Esophagus muscularis mucosa (tissue), 4 donors: ENCODE results near the gene FABP6. TPM values are rescaled to one million over a fixed set of nuclear protein-coding genes. Genes with fewer than 3 reads are reported as not detected.

Experiments
- DNase-seq: peaks from one replicate; pipeline ENCODE4 v3.0.0-alpha.2; 2017; ENCODE audit errors: extremely low spot score
- H3K27ac ChIP-seq, 4 donors: fragments of 200-600 bp; sonication (generic); replicated peaks in 1 of 4; 1 replicate in 3 of 4; 2 replicates in 1 of 4; pipeline ENCODE4 v1.5.1; 2016 to 2019; ENCODE audit warnings: mild to moderate bottlenecking in 1 of 4
- H3K27me3 ChIP-seq, 4 donors: fragments of 200-600 bp; sonication (generic); one replicate each; pipeline versions ENCODE4 v1.5.1 to v1.6.0; 2016 to 2019
- H3K36me3 ChIP-seq, 4 donors: fragments of 200-600 bp; sonication (generic); one replicate each; pipeline ENCODE4 v1.5.1; 2016 to 2019
- H3K4me1 ChIP-seq, 4 donors: fragments of 200-600 bp; sonication (generic); one replicate each; pipeline ENCODE4 v1.5.1; 2016 to 2019
- H3K4me3 ChIP-seq, 4 donors: fragments of 200-600 bp; sonication (generic); 1 replicate in 2 of 4; 2 replicates in 2 of 4; pipeline ENCODE4 v1.5.1; 2016 to 2019; ENCODE audit warnings: mild to moderate bottlenecking in 4 of 4, moderate library complexity in 1 of 4
- H3K9me3 ChIP-seq, 4 donors: fragments of 200-600 bp; sonication (generic); 1 replicate in 3 of 4; 2 replicates in 1 of 4; pipeline ENCODE4 v1.5.1; 2016 to 2019
- EP300 ChIP-seq: sonication (generic); formaldehyde crosslinking; IDR thresholded peaks from one replicate; pipeline ENCODE4 v1.6.1; 2017; ENCODE audit warnings: antibody characterized with exemption
- POLR2A ChIP-seq: fragments of 450-650 bp; IDR thresholded peaks from one replicate; pipeline ENCODE4 v1.6.1; 2017; ENCODE audit warnings: antibody characterized with exemption, moderate library complexity, mild to moderate bottlenecking, low read depth
- POLR2AphosphoS5 ChIP-seq, 2 donors: sonication (generic); formaldehyde crosslinking; IDR thresholded peaks; one replicate each; pipeline ENCODE4 v1.6.1; 2017; ENCODE audit warnings: antibody characterized with exemption in 2 of 2
- WGBS: methylation state at CpG from one replicate; pipeline ENCODE4 v1.1.5; 2018; 5-methylcytosine and 5-hydroxymethylcytosine counted together
- intact Hi-C: fragments of 100-400 bp; cut with DNase I; formaldehyde crosslinking; loops from one replicate; pipeline ENCODE4 v1.15.1; 2023
- total RNA-seq, 4 donors: library from RNA; depleted of rRNA; stranded (reverse); fragments of >200 nt; gene quantifications; one replicate each; pipeline versions ENCODE4 v1.1.0 to v1.2.1, GENCODE V29; 2016
- TF ChIP-seq, protein P1 (sequence below), 3 experiments: fragments of 200-600 bp in 2 of 3; fragments of 450-650 bp in 1 of 3; sonication (generic) in 2 of 3; IDR thresholded peaks; one replicate each; pipeline ENCODE4 v1.5.1; 2017 to 2019; ENCODE audit warnings: antibody characterized with exemption in 3 of 3, mild to moderate bottlenecking in 2 of 3, moderate library complexity in 1 of 3

FABP6 gene
- total RNA-seq, 4 donors from 2014 or later, result not detected

DNA sequence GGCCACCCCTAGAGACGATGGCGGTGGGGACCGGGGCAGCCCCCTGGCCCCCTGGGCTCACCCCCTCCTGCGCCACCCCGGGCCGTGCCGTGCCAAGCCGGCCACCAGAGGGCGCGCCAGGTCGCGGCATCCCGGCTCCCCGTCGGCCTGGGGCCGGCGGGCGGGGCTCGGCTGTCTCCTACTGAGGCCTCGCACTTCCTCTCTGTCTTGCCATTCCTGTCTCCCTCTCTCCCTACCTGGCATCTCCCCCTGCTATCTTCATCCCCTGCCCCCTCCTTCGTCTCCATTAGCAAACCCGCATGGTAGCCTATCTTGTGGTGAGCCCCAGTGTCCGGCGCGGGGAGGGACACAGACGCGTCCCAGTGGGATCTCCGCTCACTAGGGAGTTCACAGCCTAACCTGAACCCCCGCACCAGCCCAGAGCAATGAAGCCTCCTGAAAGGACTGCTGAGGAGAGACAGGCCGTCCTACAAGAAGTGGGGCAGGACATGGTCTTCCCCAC is 29.8 kb upstream of the FABP6 start:
- no peaks in the 10 kb centered on the region for H3K9me3 ChIP-seq
- DNase-seq, result no peak
- TF ChIP-seq, protein P1, sequence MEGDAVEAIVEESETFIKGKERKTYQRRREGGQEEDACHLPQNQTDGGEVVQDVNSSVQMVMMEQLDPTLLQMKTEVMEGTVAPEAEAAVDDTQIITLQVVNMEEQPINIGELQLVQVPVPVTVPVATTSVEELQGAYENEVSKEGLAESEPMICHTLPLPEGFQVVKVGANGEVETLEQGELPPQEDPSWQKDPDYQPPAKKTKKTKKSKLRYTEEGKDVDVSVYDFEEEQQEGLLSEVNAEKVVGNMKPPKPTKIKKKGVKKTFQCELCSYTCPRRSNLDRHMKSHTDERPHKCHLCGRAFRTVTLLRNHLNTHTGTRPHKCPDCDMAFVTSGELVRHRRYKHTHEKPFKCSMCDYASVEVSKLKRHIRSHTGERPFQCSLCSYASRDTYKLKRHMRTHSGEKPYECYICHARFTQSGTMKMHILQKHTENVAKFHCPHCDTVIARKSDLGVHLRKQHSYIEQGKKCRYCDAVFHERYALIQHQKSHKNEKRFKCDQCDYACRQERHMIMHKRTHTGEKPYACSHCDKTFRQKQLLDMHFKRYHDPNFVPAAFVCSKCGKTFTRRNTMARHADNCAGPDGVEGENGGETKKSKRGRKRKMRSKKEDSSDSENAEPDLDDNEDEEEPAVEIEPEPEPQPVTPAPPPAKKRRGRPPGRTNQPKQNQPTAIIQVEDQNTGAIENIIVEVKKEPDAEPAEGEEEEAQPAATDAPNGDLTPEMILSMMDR (IDR thresholded peaks at IDR 0.05), result peak; percentile 87 to 98 (median 95)
- no peak for TF ChIP-seq POLR2AphosphoS5 (IDR thresholded peaks at IDR 0.05)
- intact Hi-C loops, result loop anchor here (2.0 to 5.0 kb wide), 2 partner anchors 145 to 177 kb away; no protein-coding TSS in a partner anchor
- no peaks in the 10 kb centered on the region for H3K36me3 ChIP-seq
- H3K27ac ChIP-seq, result no peak overlapping the region
- no peaks in the 10 kb centered on the region for H3K27me3 ChIP-seq
- peaks cover 11 to 13% (median 11%) of the 10 kb centered on the region in 4 donors for H3K4me1 ChIP-seq
- 2% methylated on average over 25 of the region's 30 CpGs for WGBS
- peak overlapping the region; percentile 44 to 62 (median 52) for H3K4me3 ChIP-seq

DNA sequence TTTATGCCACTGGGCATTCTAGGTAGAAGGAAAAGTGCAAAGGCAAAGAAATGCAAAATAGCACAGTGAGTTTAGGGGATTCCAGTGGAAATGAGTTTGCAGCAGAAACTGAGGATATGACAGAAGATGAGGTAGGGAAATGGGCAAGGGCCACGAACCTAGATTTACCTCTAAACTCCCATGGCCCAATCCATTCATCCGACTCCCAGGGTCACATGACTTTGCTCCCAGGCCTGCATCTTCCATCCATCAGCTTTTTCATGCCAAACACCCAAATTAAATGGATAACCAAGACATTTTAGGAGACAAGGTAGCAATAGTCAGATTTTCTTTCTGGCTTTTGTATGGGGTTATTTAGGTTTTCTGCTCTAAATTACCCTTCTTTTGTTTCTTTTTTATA is 22.2 kb upstream of the FABP6 start:
- WGBS, result 78% methylated on average over 2 of the region's 2 CpGs
- no peaks in the 10 kb centered on the region for H3K9me3 ChIP-seq
- no peaks in the 10 kb centered on the region for H3K4me1 ChIP-seq
- H3K27ac ChIP-seq, result no peak overlapping the region
- H3K36me3 ChIP-seq, result no peaks in the 10 kb centered on the region
- DNase-seq, result no peak
- intact Hi-C loops, result no loop called here
- no peak overlapping the region for H3K4me3 ChIP-seq
- no peaks in the 10 kb centered on the region for H3K27me3 ChIP-seq
- TF ChIP-seq, protein P1 (IDR thresholded peaks at IDR 0.05), result no peak
- TF ChIP-seq EP300 (no peak), POLR2AphosphoS5 (IDR thresholded peaks at IDR 0.05) (no peak), POLR2A (no peak)

DNA sequence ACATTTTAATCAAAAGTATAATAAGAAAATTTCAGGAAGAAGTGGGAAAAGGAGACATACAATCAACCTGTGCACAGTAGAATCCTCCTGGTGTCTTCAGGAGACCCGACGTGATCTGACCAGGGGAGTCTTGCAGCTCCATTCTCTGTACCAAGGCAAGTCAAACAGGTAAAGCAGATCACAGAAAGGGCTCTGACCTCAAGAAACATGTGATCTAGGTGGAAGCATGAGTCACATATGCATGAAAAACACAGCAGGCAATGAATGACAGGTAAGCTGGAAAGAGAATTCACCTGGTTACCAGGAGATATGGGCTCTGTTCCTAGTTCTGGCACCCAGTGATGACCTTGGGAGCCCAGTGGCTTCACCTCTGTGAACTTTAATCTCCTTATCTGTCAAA is 19.4 kb upstream of the FABP6 start:
- no peak for TF ChIP-seq POLR2AphosphoS5 (IDR thresholded peaks at IDR 0.05)
- TF ChIP-seq EP300, result no peak
- TF ChIP-seq POLR2A, result no peak
- TF ChIP-seq, protein P1 (IDR thresholded peaks at IDR 0.05), result no peak
- intact Hi-C loops, result no loop called here
- DNase-seq, result no peak
- Histone ChIP-seq H3K27ac (no peak overlapping the region), H3K4me1 (no peaks in the 10 kb centered on the region), H3K9me3 (no peaks in the 10 kb centered on the region), H3K36me3 (no peaks in the 10 kb centered on the region), H3K4me3 (no peak overlapping the region), H3K27me3 (no peaks in the 10 kb centered on the region)
- 95% methylated on average over 2 of the region's 2 CpGs for WGBS

DNA sequence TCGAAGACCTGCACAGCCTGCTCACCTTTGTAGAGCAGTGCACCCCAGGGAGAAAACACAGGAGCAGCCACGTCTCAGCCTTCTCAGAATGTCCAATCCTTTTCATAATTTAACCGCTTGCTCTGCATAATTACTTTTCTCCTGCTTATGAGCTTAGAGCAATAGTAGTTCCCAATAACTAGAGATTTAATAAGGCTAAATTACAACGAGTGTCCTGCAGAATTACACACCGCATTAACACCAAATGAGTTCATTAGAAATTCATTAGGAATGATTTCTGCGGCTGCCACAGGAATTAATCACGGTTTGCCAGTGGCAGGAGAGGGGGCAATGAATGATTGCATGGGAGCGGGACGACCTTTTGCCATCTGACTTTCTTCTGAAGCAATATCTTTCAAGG is 18.7 kb upstream of the FABP6 start:
- Histone ChIP-seq H3K4me1 (no peaks in the 10 kb centered on the region), H3K9me3 (no peaks in the 10 kb centered on the region), H3K27me3 (no peaks in the 10 kb centered on the region), H3K27ac (no peak overlapping the region), H3K4me3 (no peak overlapping the region), H3K36me3 (no peaks in the 10 kb centered on the region)
- TF ChIP-seq POLR2AphosphoS5 (IDR thresholded peaks at IDR 0.05), result no peak
- 79% methylated on average over 9 of the region's 9 CpGs for WGBS
- intact Hi-C loops, result no loop called here
- no peak for DNase-seq

DNA sequence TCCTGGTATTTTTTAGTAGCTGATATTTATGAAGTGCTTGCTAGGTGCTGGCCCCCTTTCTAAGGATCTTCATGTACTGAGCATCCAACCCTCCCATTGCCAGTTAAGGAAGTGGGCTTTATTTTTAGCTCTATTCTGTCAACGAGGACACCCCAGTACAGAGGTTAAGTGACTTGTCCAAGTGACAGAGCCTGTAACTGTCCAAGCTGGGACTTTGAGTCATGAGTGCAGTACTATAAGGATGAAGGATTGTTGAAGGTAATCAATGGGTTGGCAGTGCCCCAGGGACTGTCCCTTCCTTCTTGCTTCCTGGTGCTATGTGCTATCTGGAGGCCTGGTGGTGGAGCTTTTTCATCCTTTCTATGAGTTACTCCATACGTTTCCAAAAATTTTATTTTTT is 18.0 kb upstream of the FABP6 start:
- Histone ChIP-seq H3K27me3 (no peaks in the 10 kb centered on the region), H3K27ac (no peak overlapping the region), H3K4me1 (no peaks in the 10 kb centered on the region), H3K36me3 (no peaks in the 10 kb centered on the region), H3K4me3 (no peak overlapping the region), H3K9me3 (no peaks in the 10 kb centered on the region)
- TF ChIP-seq POLR2A (no peak), POLR2AphosphoS5 (IDR thresholded peaks at IDR 0.05) (no peak), EP300 (no peak)
- no peak for DNase-seq
- intact Hi-C loops, result no loop called here
- WGBS, result 87% methylated on average over 2 of the region's 2 CpGs

DNA sequence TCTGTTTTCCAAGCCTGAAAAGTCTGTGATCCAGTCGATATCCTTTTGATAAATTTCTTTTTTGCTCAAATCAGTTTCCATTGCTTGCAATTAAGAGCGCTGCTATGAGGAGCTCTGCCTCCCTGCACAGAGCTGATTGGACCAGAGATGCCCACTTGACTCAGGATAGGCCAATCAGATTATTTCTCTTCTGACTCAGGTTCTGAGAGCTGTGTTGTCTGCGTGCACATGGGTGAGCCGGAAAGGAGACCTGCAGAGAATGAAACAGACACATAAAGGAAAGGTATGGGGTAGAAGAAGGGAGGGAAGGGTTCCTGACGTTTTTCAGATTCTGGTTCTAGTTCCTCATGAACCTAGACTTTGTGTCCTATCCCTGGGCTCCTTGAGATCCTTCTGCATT is 15.8 kb upstream of the FABP6 start:
- Histone ChIP-seq H3K27me3 (no peaks in the 10 kb centered on the region), H3K36me3 (no peaks in the 10 kb centered on the region), H3K27ac (no peak overlapping the region), H3K4me3 (no peak overlapping the region), H3K4me1 (no peaks in the 10 kb centered on the region), H3K9me3 (no peaks in the 10 kb centered on the region)
- intact Hi-C loops, result no loop called here
- 83% methylated on average over 5 of the region's 5 CpGs for WGBS
- no peak for DNase-seq
- TF ChIP-seq EP300 (no peak), POLR2A (no peak), POLR2AphosphoS5 (IDR thresholded peaks at IDR 0.05) (no peak)
- TF ChIP-seq, protein P1 (IDR thresholded peaks at IDR 0.05), result no peak
